ENCODE data around the gene FBXO45. TPM values are rescaled to one million over a fixed set of nuclear protein-coding genes. Genes with fewer than 3 reads are reported as not detected.

FBXO45 gene
- total and polyA plus RNA-seq, 9 of the 15 experiments (the other 6 are each of a cell fraction or from before 2014, with no cell fraction given): 15.2 to 52.8 (median 37.0) TPM

DNA sequence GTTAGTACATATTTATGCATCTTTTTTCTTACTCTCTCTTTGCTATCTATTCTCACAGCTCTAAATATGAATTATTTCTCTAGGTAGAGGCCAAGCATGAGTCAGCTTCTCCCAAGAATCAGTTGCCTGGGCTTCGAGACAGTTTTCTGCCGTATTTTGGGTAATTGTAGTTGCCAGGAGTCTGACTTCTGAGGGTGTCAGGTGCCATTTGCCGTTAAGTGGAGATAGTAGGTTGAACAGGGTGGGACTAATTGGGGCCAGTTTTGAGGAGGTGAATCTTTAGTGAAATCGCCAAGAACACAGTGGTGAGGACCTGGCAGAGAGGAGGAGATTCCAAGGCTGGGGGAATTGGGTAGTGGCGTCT lies 63.2 kb downstream of the FBXO45 start (continued):
- TF ChIP-seq NR4A1 (CRISPR knock-in tag; IDR thresholded peaks at IDR 0.05) (no peak), NR4A1 (tag; IDR thresholded peaks at IDR 0.05) (no peak), PCBP2 (IDR thresholded peaks at IDR 0.05; ENCODE audit: low read depth, low read length, poor library complexity, severe bottlenecking) (no peak), FOSL1 (tag; conservative IDR thresholded peaks at IDR 0.05) (0 out of 2 replicates have a peak, but pooled peaks have one; percentile 18), PBX2 (CRISPR knock-in tag; IDR thresholded peaks at IDR 0.05; ENCODE audit: low read depth) (no peak), PBX2 (tag; conservative IDR thresholded peaks at IDR 0.05; ENCODE audit: low read depth) (0 out of 2 replicates have a peak, but pooled peaks have one; percentile 24), CXXC5 (CRISPR knock-in tag; IDR thresholded peaks at IDR 0.05) (no peak), HSF4 (CRISPR knock-in tag; IDR thresholded peaks at IDR 0.05; ENCODE audit: borderline replicate concordance) (no peak), ZNF699 (CRISPR knock-in tag; IDR thresholded peaks at IDR 0.05; ENCODE audit: insufficient replicate concordance) (no peak), SIN3A (IDR thresholded peaks at IDR 0.05; ENCODE audit: borderline replicate concordance in 2 of 2, control insufficient read depth in 1 of 2, low read depth in 2 of 2, low read length in 2 of 2) (no peak), TEAD1 (CRISPR knock-in tag; IDR thresholded peaks at IDR 0.05) (no peak), CC2D1A (IDR thresholded peaks at IDR 0.05) (no peak), HINFP (tag; conservative IDR thresholded peaks at IDR 0.05; ENCODE audit: low read depth) (no peak)
